ENCODE measurements around the gene RFX4. TPM values are rescaled to one million over a fixed set of nuclear protein-coding genes. Genes with fewer than 3 reads are reported as not detected.

Gene RFX4
- total RNA-seq, 4 donors from 2014 or later: not detected

DNA sequence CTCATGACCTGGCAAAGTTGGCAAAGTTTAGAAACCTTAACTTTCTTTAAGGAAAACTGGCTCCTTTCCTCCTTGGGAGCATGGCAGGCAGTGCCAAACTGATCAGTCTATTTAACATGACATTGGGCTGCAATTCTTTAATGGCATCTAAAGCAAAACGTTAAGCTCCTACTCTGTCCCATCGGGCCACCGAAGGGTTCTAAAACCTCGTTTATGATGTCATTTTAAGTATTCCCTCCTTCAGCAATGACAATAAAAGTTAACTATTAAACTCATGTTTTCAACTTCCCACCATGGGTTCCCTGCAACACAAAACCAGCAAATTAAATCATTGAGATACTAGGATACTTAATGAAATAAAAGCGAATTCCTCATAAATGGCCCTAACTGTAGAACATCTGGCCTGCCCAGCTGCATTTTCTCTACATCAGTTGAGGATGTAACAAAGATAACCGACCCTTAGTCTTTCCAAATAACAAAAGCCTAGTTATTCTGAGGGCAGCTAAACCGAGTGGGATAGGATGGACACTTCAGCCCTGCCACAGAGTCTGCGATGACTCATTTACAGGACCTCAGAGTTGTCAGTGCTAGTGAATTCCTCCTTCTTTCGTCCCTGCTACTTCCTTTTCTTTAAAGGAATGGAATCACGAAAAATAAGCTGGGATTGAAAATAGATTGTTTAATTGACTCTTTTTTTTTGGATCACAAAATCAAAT lies 157.2 kb downstream of the RFX4 start:
- TF ChIP-seq POLR2A (IDR thresholded peaks at IDR 0.05): no peak
- TF ChIP-seq CTCF (IDR thresholded peaks at IDR 0.05 in 4 of 5, conservative IDR thresholded peaks at IDR 0.05 in 1 of 5): no peak
- H3K36me3 ChIP-seq: no peaks in the 10 kb centered on the region
- H3K4me1 ChIP-seq: no peaks in the 10 kb centered on the region
- no peaks in the 10 kb centered on the region for H3K9me3 ChIP-seq
- ATAC-seq: no peak
- no peak overlapping the region for H3K27ac ChIP-seq
- no peaks in the 10 kb centered on the region for H3K27me3 ChIP-seq
- no peak overlapping the region for H3K4me3 ChIP-seq
- intact Hi-C loops (cut with DNase I; ENCODE audit: low total_unique reads) (loop anchor here (5.0 kb wide), 1 partner anchor 102 kb away; no protein-coding TSS in a partner anchor), in situ Hi-C loops (cut with MboI; ENCODE audit: low sequenced_read_pairs in 4 of 4) (no loop called here)
- no peak for DNase-seq

- TF ChIP-seq POLR2A (IDR thresholded peaks at IDR 0.05): no peak
- TF ChIP-seq CTCF (IDR thresholded peaks at IDR 0.05 in 4 of 5, conservative IDR thresholded peaks at IDR 0.05 in 1 of 5): no peak
- H3K4me1 ChIP-seq: no peaks in the 10 kb centered on the region
- in situ Hi-C loops (cut with MboI; ENCODE audit: low sequenced_read_pairs in 4 of 4): no loop called here
- ATAC-seq (no peak), DNase-seq (no peak)
- no peak overlapping the region for H3K27ac ChIP-seq
- no peaks in the 10 kb centered on the region for H3K9me3 ChIP-seq
- no peak overlapping the region for H3K4me3 ChIP-seq
- H3K36me3 ChIP-seq: no peaks in the 10 kb centered on the region
- H3K27me3 ChIP-seq: no peaks in the 10 kb centered on the region
- intact Hi-C loops (cut with DNase I; ENCODE audit: low total_unique reads): no loop called here
Observed at GRCh38 chr12:106740818-106741217, 158.0 kb downstream of the RFX4 start.

- no peak overlapping the region for H3K4me3 ChIP-seq
- ATAC-seq (no peak), DNase-seq (no peak)
- no peaks in the 10 kb centered on the region for H3K4me1 ChIP-seq
- no peaks in the 10 kb centered on the region for H3K27me3 ChIP-seq
- no peaks in the 10 kb centered on the region for H3K36me3 ChIP-seq
- TF ChIP-seq CTCF (IDR thresholded peaks at IDR 0.05 in 4 of 5, conservative IDR thresholded peaks at IDR 0.05 in 1 of 5) (no peak), POLR2A (IDR thresholded peaks at IDR 0.05) (no peak)
- in situ Hi-C loops (cut with MboI; ENCODE audit: low sequenced_read_pairs in 4 of 4) (no loop called here), intact Hi-C loops (cut with DNase I; ENCODE audit: low total_unique reads) (no loop called here)
- H3K27ac ChIP-seq: no peak overlapping the region
- H3K9me3 ChIP-seq: no peaks in the 10 kb centered on the region
Observed at GRCh38 chr12:106741247-106741646, 158.4 kb downstream of the RFX4 start.

GRCh38 chr12:106743270-106743988 lies 160.6 kb downstream of the RFX4 start:
- intact Hi-C loops (cut with DNase I; ENCODE audit: low total_unique reads) (no loop called here), in situ Hi-C loops (cut with MboI; ENCODE audit: low sequenced_read_pairs in 4 of 4) (no loop called here)

More at GRCh38 chr12:106743270-106743988, 160.6 kb downstream of the RFX4 start:
- Histone ChIP-seq H3K36me3 (no peaks in the 10 kb centered on the region), H3K27ac (no peak overlapping the region), H3K27me3 (no peaks in the 10 kb centered on the region), H3K9me3 (no peaks in the 10 kb centered on the region), H3K4me3 (no peak overlapping the region), H3K4me1 (no peaks in the 10 kb centered on the region)
- ATAC-seq (no peak), DNase-seq (no peak)
- TF ChIP-seq CTCF (IDR thresholded peaks at IDR 0.05 in 4 of 5, conservative IDR thresholded peaks at IDR 0.05 in 1 of 5): no peak
- no peak for TF ChIP-seq POLR2A (IDR thresholded peaks at IDR 0.05)

Measured in gastrocnemius medialis (tissue), 4 donors.